Testis (tissue), 3 donors: ENCODE measurements around the gene NRXN3. TPM values are rescaled to one million over a fixed set of nuclear protein-coding genes. Genes with fewer than 3 reads are reported as not detected.
A peak's percentile ranks its signal among the peaks of the same experiment; 100 is the strongest.

Experiments used
- DNase-seq: peaks from one replicate; pipeline ENCODE4 v3.0.0-alpha.2; 2019
- H3K27ac ChIP-seq, 2 donors: fragments of 200-600 bp; sonication (generic); one replicate each; pipeline ENCODE4 v1.5.1; 2019
- H3K27me3 ChIP-seq: fragments of 200-600 bp; sonication (generic); one replicate; pipeline ENCODE4 v1.5.1; 2019
- H3K36me3 ChIP-seq: fragments of 200-600 bp; sonication (generic); one replicate; pipeline ENCODE4 v1.5.1; 2017; ENCODE audit warnings: low read depth; ENCODE audit errors: missing control alignments
- H3K4me1 ChIP-seq: fragments of 200-600 bp; sonication (generic); one replicate; pipeline ENCODE4 v1.5.1; 2019
- H3K4me3 ChIP-seq, 2 donors: fragments of 200-600 bp; sonication (generic); one replicate each; pipeline ENCODE4 v1.5.1; 2017 to 2019
- H3K9me3 ChIP-seq: fragments of 200-600 bp; sonication (generic); one replicate; pipeline ENCODE4 v1.5.1; 2017
- CTCF ChIP-seq, 3 experiments: fragments of 450-650 bp in 2 of 3; fragments of 200-600 bp in 1 of 3; sonication (generic) in 1 of 3; IDR thresholded peaks; one replicate each; pipeline ENCODE4 v1.5.1; 2016 to 2019; ENCODE audit warnings: antibody characterized with exemption in 3 of 3, mild to moderate bottlenecking in 2 of 3, moderate library complexity in 1 of 3
- POLR2A ChIP-seq: fragments of 450-650 bp; IDR thresholded peaks from one replicate; pipeline ENCODE4 v1.6.1; 2017; ENCODE audit warnings: antibody characterized with exemption, mild to moderate bottlenecking, moderate library complexity
- WGBS, 2 donors: methylation state at CpG; one replicate each; pipeline ENCODE4 v1.1.5; 2018; 5-methylcytosine and 5-hydroxymethylcytosine counted together
- intact Hi-C: fragments of 100-400 bp; cut with DNase I; formaldehyde crosslinking; loops from one replicate; pipeline ENCODE4 v1.15.1; 2023; ENCODE audit warnings: low total_unique reads
- polyA plus RNA-seq: library from polyadenylated mRNA; stranded (reverse); fragments of 350-450 nt; fragmentation: Illumina TruSeq; extraction: RNeasy Lipid Tissue Mini Kit (QIAGEN cat#74804); gene quantifications from one replicate; pipeline ENCODE4 v1.2.3, GENCODE V29; 2014; ENCODE audit warnings: low read depth, low replicate concordance; ENCODE audit not compliant: insufficient read depth
- total RNA-seq, 2 donors: library from RNA; depleted of rRNA; stranded (reverse); fragments of >200 nt; gene quantifications; one replicate each; pipeline ENCODE4 v1.2.3, GENCODE V29; 2016

The NRXN3 gene
- total and polyA plus RNA-seq, 3 donors from 2014 or later, result 3.5 to 8.0 (median 3.9) TPM

- H3K9me3 ChIP-seq, result no peaks in the 10 kb centered on the region
- H3K27me3 ChIP-seq, result no peaks in the 10 kb centered on the region
- TF ChIP-seq CTCF (IDR thresholded peaks at IDR 0.05) (no peak), POLR2A (no peak)
- H3K27ac ChIP-seq, result no peak overlapping the region
- no peaks in the 10 kb centered on the region for H3K36me3 ChIP-seq
- DNase-seq, result no peak
- intact Hi-C loops, result no loop called here
- no peaks in the 10 kb centered on the region for H3K4me1 ChIP-seq
- no peak overlapping the region for H3K4me3 ChIP-seq
Observed at GRCh38 chr14:78443834-78444233, 273.7 kb downstream of the NRXN3 start.

- TF ChIP-seq POLR2A (no peak), CTCF (IDR thresholded peaks at IDR 0.05) (no peak)
- DNase-seq, result no peak
- Histone ChIP-seq H3K4me3 (no peak overlapping the region), H3K9me3 (no peaks in the 10 kb centered on the region), H3K27me3 (no peaks in the 10 kb centered on the region), H3K36me3 (no peaks in the 10 kb centered on the region), H3K4me1 (no peaks in the 10 kb centered on the region), H3K27ac (no peak overlapping the region)
- WGBS, 2 donors, result 87 to 94% methylated on average over 3 of the region's 3 CpGs
- intact Hi-C loops, result no loop called here
Observed at GRCh38 chr14:78445275-78445674, 275.1 kb downstream of the NRXN3 start.

DNA sequence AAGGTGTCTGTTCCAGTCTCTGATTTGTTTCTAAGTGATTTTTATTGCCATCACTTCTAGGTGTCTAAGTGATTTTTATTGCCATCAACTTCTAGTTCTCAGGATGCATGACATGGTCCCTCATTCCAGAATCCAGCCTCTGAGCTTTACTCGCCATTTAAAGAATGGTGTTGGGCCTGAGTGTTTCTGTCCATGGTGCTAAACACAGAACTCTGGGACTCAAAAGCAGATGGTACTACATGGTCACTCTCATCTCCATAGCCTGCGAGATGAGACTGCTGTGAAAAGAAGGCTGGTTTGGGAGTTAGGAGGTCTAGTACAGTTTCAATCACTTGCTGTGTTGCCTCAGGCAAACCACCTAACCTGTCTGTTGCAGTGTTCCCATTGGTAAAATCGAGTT is 276.6 kb downstream of the NRXN3 start:
- Histone ChIP-seq H3K36me3 (no peaks in the 10 kb centered on the region), H3K9me3 (no peaks in the 10 kb centered on the region), H3K4me3 (no peak overlapping the region), H3K4me1 (no peaks in the 10 kb centered on the region), H3K27ac (no peak overlapping the region), H3K27me3 (no peaks in the 10 kb centered on the region)
- WGBS, 2 donors, result 56 to 72% methylated on average over 3 of the region's 3 CpGs
- TF ChIP-seq CTCF (IDR thresholded peaks at IDR 0.05) (no peak), POLR2A (no peak)
- DNase-seq, result no peak
- intact Hi-C loops, result no loop called here

DNA sequence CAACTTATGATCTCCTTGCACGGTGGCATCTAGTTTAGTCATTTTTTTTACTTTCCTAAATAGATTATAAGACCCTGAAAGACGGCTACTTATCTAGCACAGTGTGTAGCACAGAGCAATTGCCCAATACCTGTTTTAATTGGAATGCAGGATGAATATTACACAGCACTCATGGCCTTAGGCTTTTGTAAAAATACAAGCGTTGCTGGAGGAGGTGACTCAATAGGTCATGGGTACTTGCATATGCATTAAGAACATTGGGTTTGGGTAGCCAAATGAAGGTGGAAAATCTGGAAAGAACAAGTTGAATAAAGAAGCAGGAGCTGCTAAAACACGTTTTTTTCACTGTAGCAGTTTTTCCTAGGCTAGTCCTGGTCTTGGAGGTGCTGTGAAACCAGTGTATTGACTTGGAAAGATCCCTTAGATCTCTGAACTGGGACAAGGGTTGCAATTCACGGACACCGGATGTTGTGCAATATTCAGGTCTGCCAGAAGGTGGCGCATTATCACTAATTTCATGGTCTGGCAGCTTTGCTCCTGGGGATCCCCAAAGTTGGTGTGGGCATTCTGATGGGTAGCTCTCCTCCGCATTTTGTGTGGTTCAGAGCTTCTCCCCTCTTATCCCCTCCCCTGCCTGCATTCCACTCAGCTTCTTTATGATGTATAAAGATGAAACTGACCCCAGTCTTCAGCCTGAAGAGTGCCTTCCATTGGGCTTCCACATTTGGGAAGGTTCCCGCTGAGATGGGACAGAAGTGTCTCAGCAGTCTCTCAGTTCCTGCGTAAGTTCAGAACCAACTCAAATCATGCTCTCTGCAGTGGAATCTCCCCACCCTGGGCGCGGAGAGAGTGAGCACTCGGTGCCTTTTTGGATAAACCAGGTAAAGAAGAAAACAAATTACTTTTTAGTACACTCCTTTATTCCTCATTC is 278.3 kb downstream of the NRXN3 start:
- Histone ChIP-seq H3K4me1 (no peaks in the 10 kb centered on the region), H3K9me3 (no peaks in the 10 kb centered on the region), H3K36me3 (no peaks in the 10 kb centered on the region), H3K27ac (no peak overlapping the region), H3K4me3 (no peak overlapping the region), H3K27me3 (no peaks in the 10 kb centered on the region)
- peak; percentile 74 for DNase-seq
- WGBS, 2 donors, result 47 to 54% methylated on average over 13 of the region's 13 CpGs
- intact Hi-C loops, result no loop called here
- TF ChIP-seq CTCF (IDR thresholded peaks at IDR 0.05) (peak; percentile 30 to 69 (median 60)), POLR2A (no peak)
